Kasumi-1 (cell line): ENCODE data around the gene MACROD1.
A peak's percentile ranks its signal among the peaks of the same experiment; 100 is the strongest.
"Not testable (repeated sequence)": the region's sequence is repeated elsewhere in the genome, so short reads cannot be mapped to it uniquely, and the experiment has no call there.

Experiments
- DNase-seq, 2 experiments: peaks; one replicate each; lab custom pipeline; 2025; lab: John Stamatoyannopoulos, UW

MACROD1 gene

DNA sequence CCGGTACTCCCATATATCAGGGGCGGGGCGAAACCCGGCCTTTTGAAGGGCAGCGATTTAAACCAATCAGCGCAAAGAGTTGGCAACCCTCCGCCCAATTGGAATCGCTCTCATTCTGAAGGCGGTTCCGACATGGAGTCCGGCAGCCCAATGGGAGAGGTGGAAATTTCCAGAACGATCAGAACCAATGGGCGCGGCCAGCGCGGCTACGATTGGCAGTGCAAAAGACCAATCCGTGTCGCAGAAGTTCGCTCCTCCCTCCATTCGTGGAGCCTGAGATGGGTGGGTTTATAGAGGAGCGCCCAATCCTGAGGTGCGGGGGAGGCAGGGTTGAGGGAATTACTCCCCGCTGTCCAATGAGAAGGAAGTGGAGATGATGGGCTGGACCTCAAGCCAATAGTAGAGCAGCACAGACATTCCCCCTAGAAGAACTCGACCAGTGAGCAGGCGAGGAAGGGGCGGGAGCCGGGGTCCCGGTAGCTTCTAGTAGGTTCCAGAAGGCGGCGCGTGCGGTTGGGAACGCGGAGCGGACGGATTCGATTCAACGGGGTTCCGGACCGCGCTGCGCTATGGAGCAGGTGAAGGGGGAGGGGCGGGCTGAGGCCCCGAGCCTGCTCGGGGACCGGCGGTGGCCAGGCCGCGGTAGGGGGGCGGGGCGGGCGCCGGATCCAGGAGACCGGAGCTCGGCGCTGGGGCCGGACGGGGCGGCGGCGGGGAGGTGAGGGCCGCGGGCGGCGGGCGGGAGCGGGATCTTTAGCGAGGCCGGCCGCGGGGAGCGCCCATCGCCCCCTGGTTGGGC is 20.0 kb upstream of the MACROD1 start, which contains the start of gene STIP1:
Gene STIP1 (plus strand): TSS at position 479 of the 799 bp plus-strand sequence. CDS start 91 bp downstream, at position 570.
- peak; percentile 99 to 100 for DNase-seq

- peak; percentile 41 to 42 for DNase-seq
Observed at GRCh38 chr11:64185175-64185692, 19.3 kb upstream of the MACROD1 start.

DNA sequence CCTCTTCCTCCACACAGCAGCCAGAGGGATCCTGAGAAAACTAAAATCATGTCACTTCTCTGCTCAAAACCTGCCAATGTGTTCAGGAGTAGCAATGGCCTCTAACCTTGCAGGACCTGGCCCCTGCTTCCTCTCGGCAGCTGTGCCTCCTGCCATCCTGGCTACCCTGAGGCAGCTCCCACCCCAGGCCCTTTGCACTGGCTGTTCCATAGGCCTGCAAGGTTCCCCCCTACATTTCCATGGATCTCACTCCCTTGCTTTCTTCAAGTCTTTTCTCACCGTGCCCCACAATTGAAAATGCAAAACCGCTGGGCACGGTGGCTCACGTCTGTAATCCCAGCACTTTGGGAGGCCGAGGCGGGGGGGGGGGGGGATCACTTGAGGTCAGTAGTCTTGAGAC is 18.0 kb upstream of the MACROD1 start:
- DNase-seq: no peak

- peak; percentile 87 to 88 for DNase-seq
Observed at GRCh38 chr11:64181506-64182411, 15.8 kb upstream of the MACROD1 start.

DNA sequence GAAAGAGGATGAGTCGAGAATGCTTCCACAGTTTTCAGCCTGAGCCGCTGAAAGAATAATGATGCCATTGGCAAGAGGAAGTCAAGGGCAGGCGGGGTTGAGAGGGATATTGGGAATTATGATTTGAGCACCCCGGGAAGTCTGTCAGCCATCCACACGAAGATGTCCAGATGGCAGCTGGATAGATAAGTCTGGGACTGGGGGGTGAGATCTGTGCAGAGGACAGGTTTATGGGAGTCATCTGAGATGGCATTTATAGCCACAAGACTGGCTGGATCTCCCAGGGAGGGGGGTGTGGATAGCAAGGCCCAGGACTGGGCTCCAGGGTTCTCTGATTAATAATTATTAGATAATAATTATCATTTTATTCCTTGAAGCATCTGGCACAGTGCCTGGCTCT is 15.0 kb upstream of the MACROD1 start:
- DNase-seq: no peak

DNA sequence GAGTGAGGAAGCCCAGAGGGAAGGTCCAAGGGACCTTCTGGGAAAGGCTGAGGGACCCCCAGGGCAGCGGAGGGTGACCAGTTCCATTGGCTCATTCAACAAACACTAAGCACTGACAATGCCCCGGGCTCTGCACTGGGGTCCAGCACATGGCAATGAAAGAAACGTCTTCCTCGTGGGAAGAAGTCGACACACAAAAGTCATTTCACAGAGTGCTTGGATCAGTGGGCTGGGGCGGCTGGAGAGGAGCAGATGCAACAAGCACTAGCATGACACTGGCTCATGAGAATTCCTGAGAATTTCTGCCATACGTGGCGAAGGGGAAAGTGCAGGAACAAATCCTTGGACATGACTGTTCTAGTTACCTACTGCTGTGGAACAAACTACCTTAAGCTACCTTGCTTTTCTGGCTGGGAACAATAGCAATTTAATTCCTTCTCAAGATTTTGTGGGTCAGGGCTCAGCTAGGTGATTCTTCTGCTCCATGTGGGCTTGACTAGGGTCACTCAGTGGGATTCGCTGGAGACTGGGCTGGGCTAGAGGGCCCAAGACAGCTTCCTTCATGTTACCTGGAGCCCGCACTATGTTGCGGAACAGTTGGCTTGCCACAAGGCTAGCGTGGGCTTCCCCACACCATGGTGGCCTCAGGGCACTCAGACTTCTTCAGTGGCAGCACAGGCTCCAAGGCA is 13.2 kb upstream of the MACROD1 start:
- DNase-seq: no peak

DNA sequence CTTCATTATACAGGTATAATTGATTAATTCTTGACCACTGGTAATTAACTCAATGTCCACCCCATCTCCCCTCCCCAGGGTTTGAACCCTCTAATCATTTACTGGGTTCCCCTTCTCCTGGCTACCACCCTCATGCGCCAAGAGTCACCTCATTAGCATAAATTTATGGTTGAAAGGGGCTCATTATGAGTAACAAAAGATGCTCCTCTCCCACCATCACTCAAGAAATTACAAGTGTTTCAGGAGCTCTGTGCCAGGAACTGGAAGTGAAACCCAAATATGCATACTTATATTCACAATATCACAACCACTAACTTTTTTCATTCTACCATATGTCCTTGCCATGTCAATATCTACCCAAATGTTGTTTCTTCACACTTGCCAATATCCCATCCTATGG is 12.3 kb upstream of the MACROD1 start:
- DNase-seq: no peak

DNA sequence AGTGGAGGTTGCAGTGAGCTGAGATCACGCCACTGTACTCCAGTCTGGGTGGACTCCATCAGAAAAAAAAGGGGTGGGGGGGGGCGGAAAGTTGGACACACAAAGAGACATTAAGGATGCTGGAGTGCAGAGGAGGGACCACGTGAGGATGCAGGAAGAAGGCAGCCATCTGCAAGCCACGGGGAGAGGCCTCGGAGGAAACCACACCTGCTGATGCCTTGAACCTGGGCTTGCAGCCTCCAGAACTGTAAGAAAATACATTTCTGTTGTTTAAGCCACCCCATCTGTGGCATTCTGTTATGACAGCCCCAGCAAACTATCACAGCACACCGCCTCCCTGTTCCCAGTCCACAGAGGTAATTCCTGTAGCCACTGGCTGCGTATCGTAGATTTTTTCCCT is 10.8 kb upstream of the MACROD1 start:
- no peak for DNase-seq

DNA sequence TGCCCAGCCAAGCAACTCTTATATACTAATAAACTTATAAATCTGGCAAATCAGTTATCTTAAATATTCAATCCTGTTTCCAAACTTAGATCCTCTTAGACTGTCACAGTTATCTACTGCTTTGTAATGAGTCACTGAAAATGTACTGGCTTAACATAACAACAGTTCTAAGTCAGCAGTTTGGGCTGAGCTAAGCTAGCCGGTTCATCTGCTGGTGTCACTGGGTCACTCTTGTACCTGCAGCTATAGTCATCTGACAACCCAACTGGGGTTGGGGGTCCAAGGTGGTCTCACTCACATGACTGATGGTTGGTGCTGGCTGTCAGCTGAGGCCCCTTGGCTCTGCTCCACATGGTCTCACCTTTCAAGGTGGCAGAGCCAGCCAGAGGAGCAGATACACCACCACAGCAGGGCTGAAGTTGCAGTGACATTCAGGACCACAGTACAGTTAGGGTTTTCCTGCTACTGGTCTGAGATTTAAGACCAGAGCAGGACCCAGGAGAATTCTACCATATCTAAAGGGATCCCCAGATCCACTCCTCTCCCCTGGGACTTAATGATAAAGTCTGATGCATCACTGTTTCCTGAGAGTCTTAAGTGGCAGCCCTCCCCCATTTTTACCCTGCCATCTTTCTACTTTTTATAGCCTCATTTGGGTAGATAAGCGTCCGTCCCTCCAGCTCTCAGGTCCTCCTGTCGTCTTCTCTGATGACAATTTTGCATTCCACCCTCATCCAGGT is 7.9 kb upstream of the MACROD1 start:
- no peak for DNase-seq

GRCh38 chr11:64170419-64170818 is 4.5 kb upstream of the MACROD1 start:
- DNase-seq: no peak

DNA sequence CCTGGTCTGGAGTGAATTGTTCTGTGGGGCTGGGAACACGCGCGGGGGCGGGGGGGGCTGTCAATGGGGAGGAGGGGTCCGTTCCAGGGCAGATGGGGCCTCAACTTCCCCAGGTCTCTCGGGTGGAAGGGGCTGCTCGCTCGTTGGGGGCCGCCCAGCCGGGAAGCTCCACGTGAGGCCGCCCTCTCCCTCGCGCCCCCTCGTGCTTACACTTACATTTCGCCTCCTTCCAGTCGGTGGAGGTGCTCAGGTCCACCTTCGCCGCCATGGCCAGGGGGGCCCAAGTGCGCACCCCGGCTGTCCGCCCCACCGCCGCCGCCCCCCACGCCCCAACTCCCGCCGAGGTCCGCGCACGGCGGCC is 452 bp downstream of the MACROD1 start:
- DNase-seq: no peak

DNA sequence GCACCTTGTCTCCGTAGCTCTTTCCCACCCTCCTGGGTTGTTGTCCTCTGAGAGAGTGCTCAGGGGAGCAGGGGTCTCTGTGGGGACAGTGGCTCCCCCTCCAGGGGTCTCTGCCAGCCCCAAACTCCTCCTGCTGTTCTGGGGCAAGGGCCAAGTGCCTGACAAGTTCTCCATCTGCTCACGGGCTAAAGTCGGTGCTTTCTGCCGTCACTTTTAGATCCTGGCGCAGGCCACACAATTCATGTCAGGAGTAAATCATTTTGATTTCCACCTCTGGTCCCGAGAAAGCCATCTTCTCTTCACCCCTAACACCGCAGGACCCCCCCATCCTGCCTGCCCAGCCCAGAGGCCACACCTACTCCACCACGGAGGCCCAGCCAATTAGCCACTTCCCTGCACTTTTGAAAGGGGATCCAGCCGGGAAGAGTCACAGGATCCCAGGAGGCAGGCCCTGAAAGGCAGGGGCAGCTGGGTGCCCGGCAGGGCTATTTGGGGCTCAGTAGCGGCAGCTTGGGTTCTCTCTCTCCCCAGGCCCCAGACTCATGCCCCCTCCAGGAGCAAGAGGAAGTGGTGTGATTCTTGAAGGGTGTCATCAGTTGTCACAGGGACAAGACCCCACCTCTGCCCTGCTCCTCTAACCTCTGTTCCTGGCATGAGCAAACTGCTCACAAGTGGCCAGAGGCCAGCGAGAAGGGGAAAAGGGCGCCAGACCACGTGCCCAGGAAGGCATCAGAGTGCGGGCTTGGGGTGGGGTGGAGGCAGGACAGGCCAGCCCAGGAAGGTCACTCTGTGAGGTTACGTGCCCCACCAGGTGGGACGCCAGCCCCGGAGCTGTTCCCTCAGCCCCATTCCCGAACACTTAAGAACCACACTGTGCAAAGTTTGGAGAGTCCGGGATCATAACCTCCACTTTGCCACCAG is 1.3 kb downstream of the MACROD1 start:
- peak; percentile 24 to 53 for DNase-seq

DNA sequence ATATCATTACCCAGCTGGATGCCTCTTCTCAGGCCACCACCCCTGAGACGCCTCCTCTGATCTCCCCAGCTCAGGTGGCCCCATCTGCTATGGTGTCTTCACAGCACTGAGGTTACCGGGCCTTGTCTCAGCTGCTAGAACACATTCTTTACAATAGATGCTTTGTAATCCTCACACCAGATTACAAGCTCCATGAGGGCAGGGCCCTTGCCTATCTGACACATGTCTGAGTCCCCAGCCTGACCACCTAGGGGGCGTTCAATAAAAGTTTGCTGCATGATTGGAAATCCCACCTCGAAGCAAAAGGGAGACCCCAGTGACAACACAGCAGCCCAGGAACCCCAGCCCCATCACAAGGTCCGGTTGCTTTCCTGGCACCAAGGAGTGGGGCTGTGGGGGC is 2.0 kb downstream of the MACROD1 start:
- DNase-seq: no peak

GRCh38 chr11:64162769-64163168 is 3.1 kb downstream of the MACROD1 start:
- not testable (repeated sequence) for DNase-seq

GRCh38 chr11:64161037-64161436 is 4.9 kb downstream of the MACROD1 start:
- DNase-seq: no peak

DNA sequence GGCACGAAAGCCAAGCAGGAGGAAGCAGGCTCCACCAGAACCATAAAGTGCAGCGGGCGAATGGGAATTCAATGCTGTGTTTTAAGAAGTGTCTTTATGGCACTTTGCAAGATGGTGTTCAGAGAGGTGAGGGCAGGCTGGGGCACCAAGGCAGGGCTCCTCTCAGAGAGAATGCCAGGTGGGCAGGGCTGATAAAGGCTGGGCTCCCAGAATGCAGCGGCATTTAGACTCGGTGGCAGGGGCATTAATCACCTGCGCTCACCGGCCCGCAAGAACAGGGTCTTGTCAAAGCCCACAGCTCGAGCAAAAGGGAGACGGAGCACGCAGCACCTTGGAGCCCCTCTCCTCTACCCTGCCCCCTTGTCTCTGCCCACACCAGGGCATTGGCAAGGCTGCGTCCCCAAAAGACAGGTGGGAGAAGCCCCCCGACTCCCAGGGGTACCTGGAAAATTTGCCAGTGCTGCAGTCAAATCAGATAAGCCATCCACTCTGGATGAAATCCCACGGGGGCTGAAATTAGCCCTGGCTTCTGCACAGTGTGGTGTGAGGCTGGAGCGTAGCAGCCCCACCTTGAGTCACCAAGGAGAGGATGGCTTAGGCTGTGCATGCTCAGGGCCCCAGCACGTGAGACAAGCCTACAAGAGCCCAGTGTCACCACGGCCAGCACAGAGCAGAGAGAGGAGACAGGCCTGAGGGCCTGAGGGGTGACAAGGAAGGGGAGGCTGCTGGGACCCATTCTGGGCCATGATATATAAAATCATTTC is 8.1 kb downstream of the MACROD1 start:
- no peak for DNase-seq

DNA sequence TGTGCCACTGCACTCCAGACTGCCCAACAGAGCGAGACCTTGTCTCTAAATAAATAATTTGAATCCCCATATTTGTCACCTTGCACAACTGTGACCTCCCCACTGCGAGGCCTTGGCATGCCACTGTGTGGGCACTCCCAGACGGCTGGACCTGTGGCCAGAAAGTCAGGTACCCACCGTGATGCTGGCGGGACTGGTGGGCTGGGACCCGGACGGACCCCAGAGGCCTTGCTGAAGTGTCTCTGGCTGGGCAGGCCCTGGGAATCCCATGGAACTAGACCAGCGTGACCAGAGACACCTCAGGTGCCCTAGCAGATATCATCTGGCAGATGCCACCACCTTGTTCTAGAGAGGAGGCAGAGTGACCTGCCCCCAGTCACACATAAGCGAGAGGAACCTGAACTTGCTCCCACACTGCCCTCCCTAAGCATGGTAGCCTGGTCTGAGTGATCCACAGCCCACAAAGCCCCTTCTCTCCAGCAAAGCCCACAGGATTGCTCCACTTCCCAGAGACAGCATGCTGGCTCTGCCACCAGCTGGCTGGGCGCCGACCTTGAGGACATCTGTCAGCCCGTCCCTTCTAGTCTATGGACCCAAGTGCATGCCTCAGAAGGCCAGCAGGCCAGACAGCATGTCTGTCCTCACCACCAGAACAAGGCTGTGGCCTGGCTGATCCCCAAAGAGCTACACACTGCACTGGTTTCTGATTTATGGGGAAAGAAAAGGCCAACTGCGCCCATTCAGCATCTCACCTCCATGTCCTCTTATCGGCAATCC is 9.5 kb downstream of the MACROD1 start:
- DNase-seq: no peak

GRCh38 chr11:64153812-64154211 is 12.1 kb downstream of the MACROD1 start:
- no peak for DNase-seq
